Small intestine (tissue), 7 donors: ENCODE data around the gene PSMB11. TPM values are rescaled to one million over a fixed set of nuclear protein-coding genes. Genes with fewer than 3 reads are reported as not detected.
A peak's percentile ranks its signal among the peaks of the same experiment; 100 is the strongest.

Source experiments
- DNase-seq, 2 donors: peaks; one replicate each; pipeline versions ENCODE4 v3.0.0 to v3.0.0-alpha.2; 2013
- FAIRE-seq: peaks from 2 replicates; lab custom pipeline; 2012; peaks lifted over from hg19 to GRCh38; lab: Jason Lieb, UNC
- H3K27ac ChIP-seq, 3 donors: one replicate each; pipeline ENCODE4 v1.5.1; 2013; ENCODE audit warnings: low read length in 2 of 3, mild to moderate bottlenecking in 2 of 3, control low read depth in 1 of 3, inconsistent platforms in 1 of 3, low read depth in 1 of 3, moderate library complexity in 1 of 3
- H3K27me3 ChIP-seq, 3 donors: one replicate each; pipeline ENCODE4 v1.6.1; 2013; ENCODE audit warnings: low read length in 3 of 3, inconsistent platforms in 1 of 3; ENCODE audit not compliant: control insufficient read depth in 3 of 3, insufficient read depth in 3 of 3
- H3K36me3 ChIP-seq, 3 donors: one replicate each; pipeline ENCODE4 v1.6.1; 2013; ENCODE audit warnings: low read length in 3 of 3, inconsistent platforms in 1 of 3, low read depth in 1 of 3, mild to moderate bottlenecking in 1 of 3, moderate library complexity in 1 of 3; ENCODE audit not compliant: control insufficient read depth in 3 of 3, insufficient read depth in 2 of 3
- H3K4me1 ChIP-seq, 3 donors: one replicate each; pipeline ENCODE4 v1.6.1; 2013; ENCODE audit warnings: low read length in 2 of 3, inconsistent platforms in 1 of 3, low read depth in 1 of 3, mild to moderate bottlenecking in 1 of 3, moderate library complexity in 1 of 3; ENCODE audit not compliant: control insufficient read depth in 3 of 3, insufficient read depth in 2 of 3
- H3K4me3 ChIP-seq, 3 donors: one replicate each; pipeline ENCODE4 v1.5.1; 2013; ENCODE audit warnings: low read length in 3 of 3, control low read depth in 1 of 3, inconsistent platforms in 1 of 3, low read depth in 1 of 3, mild to moderate bottlenecking in 1 of 3, moderate library complexity in 1 of 3
- H3K9me3 ChIP-seq, 2 donors: one replicate each; pipeline ENCODE4 v1.6.1; 2013; ENCODE audit warnings: low read depth in 1 of 2, low read length in 1 of 2; ENCODE audit not compliant: control insufficient read depth in 2 of 2, insufficient read depth in 1 of 2
- WGBS, 3 donors: extraction: QIAGEN DNeasy Blood & Tissue Kit; methylation state at CpG; one replicate each; pipeline ENCODE4 v1.1.7; 2013; 5-methylcytosine and 5-hydroxymethylcytosine counted together
- polyA plus RNA-seq, 4 donors: library from polyadenylated mRNA; stranded (reverse) in 3 of 4; unstranded in 1 of 4; fragments of 200-250 nt in 3 of 4; fragments of 120-200 nt in 1 of 4; gene quantifications; one replicate each; pipeline versions ENCODE4 v1.2.1 to v1.2.3, GENCODE V29; 2013
- donor health status: healthy with polysubstance abuse.
- donor health status: control.
- donor health status: control.
- donor health status: Bipolar disorder and iron deficiency.
- donor health status: healthy.

The PSMB11 gene
- polyA plus RNA-seq, 4 donors = not detected

- DNase-seq = peak; percentile 66 to 87
- Histone ChIP-seq H3K4me1 (peaks cover 0 to 13% (median 2%) of the 10 kb centered on the region in 3 donors), H3K27me3 (no peaks in the 10 kb centered on the region), H3K4me3 (peak within 1 kb of the TSS; percentile 54 to 76 (median 56)), H3K9me3 (no peaks in the 10 kb centered on the region), H3K27ac (peak within 1 kb of the TSS in 2 of 3 donors; percentile 40 to 44), H3K36me3 (peaks cover 8 to 48% (median 19%) of the 10 kb centered on the region in 3 donors)
- FAIRE-seq = no peak
- 1 to 2% (median 2%) methylated on average over 38 to 73 of the region's 73 CpGs for WGBS, 3 donors
Observed at GRCh38 chr14:23056956-23057756, 15.1 kb downstream of the PSMB11 start, which contains the start of gene CDH24. Gene CDH24, minus strand, starts transcription at chr14:23057520. Its CDS starts 1,787 bp downstream, at chr14:23055733.

GRCh38 chr14:23057757-23058653 is 16.0 kb downstream of the PSMB11 start:
- peaks cover 15 to 54% (median 27%) of the 10 kb centered on the region in 3 donors for H3K36me3 ChIP-seq
- no peaks in the 10 kb centered on the region for H3K27me3 ChIP-seq
- peaks cover 0 to 13% (median 2%) of the 10 kb centered on the region in 3 donors for H3K4me1 ChIP-seq
- FAIRE-seq (no peak), DNase-seq (peak; percentile 89 to 94)
- WGBS, 3 donors = 1 to 2% (median 1%) methylated on average over 40 to 51 of the region's 51 CpGs
- peak overlapping the region; percentile 54 to 76 (median 56) for H3K4me3 ChIP-seq
- H3K9me3 ChIP-seq = no peaks in the 10 kb centered on the region
- peak overlapping the region in 2 of 3 donors; percentile 40 to 44 for H3K27ac ChIP-seq

GRCh38 chr14:23058654-23059504 is 16.9 kb downstream of the PSMB11 start:
- Histone ChIP-seq H3K27me3 (no peaks in the 10 kb centered on the region), H3K27ac (no peak overlapping the region), H3K4me1 (peaks cover 0 to 13% (median 2%) of the 10 kb centered on the region in 3 donors), H3K4me3 (no peak overlapping the region), H3K36me3 (peaks cover 18 to 60% (median 36%) of the 10 kb centered on the region in 3 donors), H3K9me3 (no peaks in the 10 kb centered on the region)
- no peak for DNase-seq
- FAIRE-seq = no peak
- WGBS, 3 donors = 91% methylated on average over 31 to 32 of the region's 32 CpGs

DNA sequence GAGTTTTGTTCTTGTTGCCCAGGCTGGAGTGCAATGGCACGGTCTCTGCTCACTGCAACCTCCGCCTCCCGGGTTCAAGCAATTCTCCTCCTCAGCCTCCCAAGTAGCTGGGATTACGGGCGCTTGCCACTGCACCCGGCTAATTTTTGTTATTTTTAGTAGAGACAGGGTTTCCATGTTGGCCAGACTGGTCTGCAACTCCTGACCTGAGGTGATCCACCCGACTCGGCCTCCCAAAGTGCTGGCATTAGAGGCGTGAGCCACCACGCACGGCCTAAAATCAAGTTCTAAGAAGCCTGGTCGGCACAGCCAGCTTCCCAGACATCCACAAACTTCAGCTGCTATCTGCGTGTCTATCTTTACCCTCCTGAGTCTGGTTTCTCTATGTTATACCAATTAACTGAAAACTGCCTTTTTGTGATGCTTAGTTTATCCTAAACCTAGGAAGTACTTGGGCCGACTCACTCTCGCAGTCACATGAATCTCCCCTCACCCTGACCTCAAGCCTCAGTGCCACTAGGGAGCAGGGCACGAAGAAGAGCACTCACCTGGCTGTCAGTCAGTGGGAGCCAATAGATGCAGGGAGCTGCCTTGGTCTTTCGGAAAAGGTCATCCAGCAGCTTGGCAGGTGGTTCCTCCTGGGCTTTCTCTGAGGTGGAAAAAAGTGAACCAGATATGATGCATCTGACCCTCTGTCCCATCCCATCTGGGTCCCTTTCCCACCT is 18.7 kb downstream of the PSMB11 start:
- Histone ChIP-seq H3K36me3 (peaks cover 18 to 67% (median 39%) of the 10 kb centered on the region in 3 donors), H3K9me3 (no peaks in the 10 kb centered on the region), H3K4me3 (no peak overlapping the region), H3K4me1 (peaks cover 0 to 13% (median 2%) of the 10 kb centered on the region in 3 donors), H3K27ac (no peak overlapping the region), H3K27me3 (no peaks in the 10 kb centered on the region)
- 93 to 97% (median 94%) methylated on average over 17 of the region's 17 CpGs for WGBS, 3 donors
- DNase-seq = no peak
- no peak for FAIRE-seq

- DNase-seq = peak in 1 of 2 donors; percentile 36
- peaks cover 18 to 76% (median 39%) of the 10 kb centered on the region in 3 donors for H3K36me3 ChIP-seq
- no peak overlapping the region for H3K27ac ChIP-seq
Observed at GRCh38 chr14:23062002-23062401, 20.0 kb downstream of the PSMB11 start.

DNA sequence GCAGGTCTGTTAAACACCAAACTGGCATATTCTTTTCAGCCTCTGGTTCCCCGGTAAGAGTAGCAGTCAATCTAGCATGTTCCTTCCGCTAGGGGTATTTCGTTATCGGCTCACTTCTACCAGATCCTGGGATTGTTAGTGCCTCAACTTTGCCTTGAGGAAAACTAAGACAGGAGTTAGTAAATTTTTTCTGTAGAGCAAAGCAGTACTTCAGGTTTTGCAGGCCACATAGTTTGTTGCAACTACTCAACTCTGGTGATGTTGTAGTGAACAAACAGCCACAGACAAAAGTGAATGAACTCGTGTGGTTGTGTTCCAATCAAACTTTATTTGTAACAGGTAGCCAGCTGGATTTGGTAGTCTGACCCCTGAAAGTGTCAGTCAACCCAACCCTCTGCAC is 21.6 kb downstream of the PSMB11 start:
- H3K27me3 ChIP-seq = no peaks in the 10 kb centered on the region
- WGBS, 3 donors = 85 to 89% (median 88%) methylated on average over 5 of the region's 5 CpGs
- no peaks in the 10 kb centered on the region for H3K9me3 ChIP-seq
- FAIRE-seq (no peak), DNase-seq (no peak)
- peaks cover 22 to 88% (median 46%) of the 10 kb centered on the region in 3 donors for H3K36me3 ChIP-seq
- H3K27ac ChIP-seq = no peak overlapping the region
- H3K4me3 ChIP-seq = no peak overlapping the region
- no peaks in the 10 kb centered on the region for H3K4me1 ChIP-seq

More at GRCh38 chr14:23062002-23062401, 20.0 kb downstream of the PSMB11 start:
- Histone ChIP-seq H3K9me3 (no peaks in the 10 kb centered on the region), H3K4me3 (no peak overlapping the region), H3K27me3 (no peaks in the 10 kb centered on the region), H3K4me1 (peaks cover 0 to 5% (median 0%) of the 10 kb centered on the region in 3 donors)
- FAIRE-seq = no peak
- 17 to 26% (median 21%) methylated on average over 4 of the region's 4 CpGs for WGBS, 3 donors

DNA sequence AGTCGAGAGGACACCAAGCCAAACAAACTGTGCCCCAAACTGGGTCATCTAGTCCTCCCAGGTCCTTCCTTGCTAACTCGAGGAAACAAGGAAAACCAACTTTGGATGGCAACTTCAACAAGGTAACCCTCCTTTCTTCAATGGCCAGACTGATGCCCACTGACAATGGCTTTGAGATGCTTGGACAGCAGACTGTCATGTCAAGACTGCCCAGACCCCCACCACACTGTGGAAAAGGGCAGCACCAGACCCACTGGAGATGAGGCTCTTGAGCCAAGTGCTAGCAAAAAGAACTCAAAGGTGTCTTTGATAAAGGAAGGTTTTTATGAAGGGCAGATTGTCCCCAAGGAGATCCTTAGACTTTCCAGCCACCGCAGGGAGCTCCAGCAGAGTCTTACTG is 24.4 kb downstream of the PSMB11 start:
- H3K4me3 ChIP-seq = no peak overlapping the region
- FAIRE-seq = no peak
- H3K9me3 ChIP-seq = no peaks in the 10 kb centered on the region
- H3K27me3 ChIP-seq = no peaks in the 10 kb centered on the region
- no peak for DNase-seq
- H3K27ac ChIP-seq = no peak overlapping the region
- H3K4me1 ChIP-seq = peaks cover 0 to 11% (median 2%) of the 10 kb centered on the region in 3 donors
- H3K36me3 ChIP-seq = peaks cover 20 to 71% (median 31%) of the 10 kb centered on the region in 3 donors
- WGBS, 3 donors = 89 to 91% (median 90%) methylated on average over 3 of the region's 3 CpGs
